Breast epithelium (tissue), 4 donors: ENCODE measurements around the gene ARID1B. TPM values are rescaled to one million over a fixed set of nuclear protein-coding genes. Genes with fewer than 3 reads are reported as not detected.

ENCODE experiments used
- DNase-seq, 2 donors: peaks; one replicate each; pipeline ENCODE4 v3.0.0-alpha.2; 2019; ENCODE audit warnings: low spot score in 2 of 2
- H3K27ac ChIP-seq, 2 donors: fragments of 200-600 bp; sonication (generic) in 1 of 2; one replicate each; pipeline ENCODE4 v1.5.1; 2016 to 2019; ENCODE audit warnings: mild to moderate bottlenecking in 1 of 2
- H3K27me3 ChIP-seq, 2 donors: fragments of 200-600 bp; sonication (generic) in 1 of 2; one replicate each; pipeline versions ENCODE4 v1.5.1 to v1.6.0; 2017 to 2019; ENCODE audit warnings: control low read depth in 1 of 2, mild to moderate bottlenecking in 1 of 2
- H3K36me3 ChIP-seq: fragments of 200-600 bp; one replicate; pipeline ENCODE4 v1.5.1; 2019
- H3K4me1 ChIP-seq, 2 donors: fragments of 200-600 bp; sonication (generic); one replicate each; pipeline ENCODE4 v1.5.1; 2016 to 2019; ENCODE audit warnings: control low read depth in 1 of 2
- H3K4me3 ChIP-seq, 3 donors: fragments of 200-600 bp; sonication (generic); 1 replicate in 2 of 3; 2 replicates in 1 of 3; pipeline ENCODE4 v1.5.1; 2016 to 2019; ENCODE audit warnings: mild to moderate bottlenecking in 3 of 3, moderate library complexity in 2 of 3
- H3K9me3 ChIP-seq, 2 donors: fragments of 200-600 bp; sonication (generic) in 1 of 2; one replicate each; pipeline ENCODE4 v1.5.1; 2016 to 2019; ENCODE audit warnings: control low read depth in 1 of 2
- POLR2A ChIP-seq: fragments of 450-650 bp; IDR thresholded peaks from one replicate; pipeline ENCODE4 v1.6.1; 2016; ENCODE audit warnings: antibody characterized with exemption, mild to moderate bottlenecking, moderate library complexity
- POLR2AphosphoS5 ChIP-seq, 3 donors: sonication (generic); formaldehyde crosslinking; IDR thresholded peaks; one replicate each; pipeline ENCODE4 v1.6.1; 2017; ENCODE audit warnings: antibody characterized with exemption in 3 of 3
- intact Hi-C: fragments of 100-400 bp; cut with DNase I; formaldehyde crosslinking; loops from one replicate; pipeline ENCODE4 v1.15.1; 2023; ENCODE audit warnings: low total_unique reads
- total RNA-seq, 3 donors: library from RNA; depleted of rRNA; stranded (reverse); fragments of >200 nt; gene quantifications; one replicate each; pipeline ENCODE4 v1.1.0, GENCODE V29; 2016
- TF ChIP-seq, protein P1 (sequence below), 3 donors: fragments of 450-650 bp; IDR thresholded peaks; one replicate each; pipeline ENCODE4 v1.5.1; 2016 to 2017; ENCODE audit warnings: antibody characterized with exemption in 3 of 3, mild to moderate bottlenecking in 3 of 3, moderate library complexity in 3 of 3

The ARID1B gene
- total RNA-seq, 3 donors from 2014 or later, result 99.9 to 205 (median 131) TPM

- intact Hi-C loops, result no loop called here
- H3K27ac ChIP-seq, result no peak overlapping the region
- DNase-seq, result no peak
- H3K4me3 ChIP-seq, result no peak overlapping the region
- H3K4me1 ChIP-seq, result no peaks in the 10 kb centered on the region
- TF ChIP-seq POLR2AphosphoS5 (IDR thresholded peaks at IDR 0.05) (no peak), POLR2A (no peak)
- TF ChIP-seq, protein P1, sequence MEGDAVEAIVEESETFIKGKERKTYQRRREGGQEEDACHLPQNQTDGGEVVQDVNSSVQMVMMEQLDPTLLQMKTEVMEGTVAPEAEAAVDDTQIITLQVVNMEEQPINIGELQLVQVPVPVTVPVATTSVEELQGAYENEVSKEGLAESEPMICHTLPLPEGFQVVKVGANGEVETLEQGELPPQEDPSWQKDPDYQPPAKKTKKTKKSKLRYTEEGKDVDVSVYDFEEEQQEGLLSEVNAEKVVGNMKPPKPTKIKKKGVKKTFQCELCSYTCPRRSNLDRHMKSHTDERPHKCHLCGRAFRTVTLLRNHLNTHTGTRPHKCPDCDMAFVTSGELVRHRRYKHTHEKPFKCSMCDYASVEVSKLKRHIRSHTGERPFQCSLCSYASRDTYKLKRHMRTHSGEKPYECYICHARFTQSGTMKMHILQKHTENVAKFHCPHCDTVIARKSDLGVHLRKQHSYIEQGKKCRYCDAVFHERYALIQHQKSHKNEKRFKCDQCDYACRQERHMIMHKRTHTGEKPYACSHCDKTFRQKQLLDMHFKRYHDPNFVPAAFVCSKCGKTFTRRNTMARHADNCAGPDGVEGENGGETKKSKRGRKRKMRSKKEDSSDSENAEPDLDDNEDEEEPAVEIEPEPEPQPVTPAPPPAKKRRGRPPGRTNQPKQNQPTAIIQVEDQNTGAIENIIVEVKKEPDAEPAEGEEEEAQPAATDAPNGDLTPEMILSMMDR (IDR thresholded peaks at IDR 0.05), result no peak
- no peaks in the 10 kb centered on the region for H3K9me3 ChIP-seq
- no peaks in the 10 kb centered on the region for H3K27me3 ChIP-seq
- H3K36me3 ChIP-seq, result peaks cover 17% of the 10 kb centered on the region
Observed at GRCh38 chr6:157203312-157203744, 426.1 kb downstream of the ARID1B start.

DNA sequence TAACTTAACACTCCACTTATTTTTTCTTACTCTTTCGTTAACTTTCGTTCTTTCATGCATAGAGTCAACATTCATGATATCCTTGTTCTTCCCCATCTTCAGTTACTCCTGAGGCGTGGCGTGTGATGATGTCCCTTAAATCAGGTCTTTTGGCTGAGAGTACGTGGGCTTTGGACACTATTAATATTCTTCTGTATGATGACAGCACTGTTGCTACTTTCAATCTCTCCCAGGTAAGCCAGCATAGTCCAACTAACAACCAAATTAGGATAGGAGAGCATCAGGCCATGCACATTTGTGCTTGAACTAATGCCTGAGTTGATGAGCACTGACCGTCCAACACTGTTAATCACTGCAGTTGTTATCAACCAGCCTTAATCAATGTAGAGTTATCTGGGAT, 426.6 kb downstream of the ARID1B start:
- TF ChIP-seq, protein P1 (IDR thresholded peaks at IDR 0.05), result no peak
- TF ChIP-seq POLR2A (no peak), POLR2AphosphoS5 (IDR thresholded peaks at IDR 0.05) (no peak)
- Histone ChIP-seq H3K27me3 (no peaks in the 10 kb centered on the region), H3K9me3 (no peaks in the 10 kb centered on the region), H3K27ac (no peak overlapping the region), H3K36me3 (peaks cover 17% of the 10 kb centered on the region), H3K4me3 (no peak overlapping the region), H3K4me1 (no peaks in the 10 kb centered on the region)
- intact Hi-C loops, result no loop called here
- DNase-seq, result no peak

- DNase-seq, result no peak
- TF ChIP-seq POLR2AphosphoS5 (IDR thresholded peaks at IDR 0.05) (no peak), POLR2A (no peak)
- TF ChIP-seq, protein P1 (IDR thresholded peaks at IDR 0.05), result no peak
- Histone ChIP-seq H3K27me3 (no peaks in the 10 kb centered on the region), H3K36me3 (peaks cover 13% of the 10 kb centered on the region), H3K9me3 (no peaks in the 10 kb centered on the region), H3K4me3 (no peak overlapping the region), H3K27ac (no peak overlapping the region), H3K4me1 (no peaks in the 10 kb centered on the region)
- intact Hi-C loops, result no loop called here
Observed at GRCh38 chr6:157205473-157206358, 428.5 kb downstream of the ARID1B start.

- TF ChIP-seq, protein P1 (IDR thresholded peaks at IDR 0.05), result no peak
- TF ChIP-seq POLR2A (no peak), POLR2AphosphoS5 (IDR thresholded peaks at IDR 0.05) (no peak)
- H3K36me3 ChIP-seq, result peaks cover 7% of the 10 kb centered on the region
Observed at GRCh38 chr6:157206359-157206815, 429.2 kb downstream of the ARID1B start.

DNA sequence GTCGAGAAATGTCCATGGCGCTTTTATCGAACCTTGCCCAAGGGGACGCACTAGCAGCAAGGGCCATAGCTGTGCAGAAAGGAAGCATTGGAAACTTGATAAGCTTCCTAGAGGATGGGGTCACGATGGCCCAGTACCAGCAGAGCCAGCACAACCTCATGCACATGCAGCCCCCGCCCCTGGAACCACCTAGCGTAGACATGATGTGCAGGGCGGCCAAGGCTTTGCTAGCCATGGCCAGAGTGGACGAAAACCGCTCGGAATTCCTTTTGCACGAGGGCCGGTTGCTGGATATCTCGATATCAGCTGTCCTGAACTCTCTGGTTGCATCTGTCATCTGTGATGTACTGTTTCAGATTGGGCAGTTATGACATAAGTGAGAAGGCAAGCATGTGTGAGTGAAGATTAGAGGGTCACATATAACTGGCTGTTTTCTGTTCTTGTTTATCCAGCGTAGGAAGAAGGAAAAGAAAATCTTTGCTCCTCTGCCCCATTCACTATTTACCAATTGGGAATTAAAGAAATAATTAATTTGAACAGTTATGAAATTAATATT, 430.4 kb downstream of the ARID1B start:
- Histone ChIP-seq H3K4me3 (no peak overlapping the region), H3K9me3 (no peaks in the 10 kb centered on the region), H3K27me3 (no peaks in the 10 kb centered on the region), H3K36me3 (peaks cover 7% of the 10 kb centered on the region), H3K27ac (no peak overlapping the region), H3K4me1 (no peaks in the 10 kb centered on the region)
- intact Hi-C loops, result no loop called here
- DNase-seq, result no peak
- TF ChIP-seq, protein P1 (IDR thresholded peaks at IDR 0.05), result no peak
- no peak for TF ChIP-seq POLR2AphosphoS5 (IDR thresholded peaks at IDR 0.05)
- TF ChIP-seq POLR2A, result no peak

More at GRCh38 chr6:157206359-157206815, 429.2 kb downstream of the ARID1B start:
- intact Hi-C loops, result no loop called here
- no peak for DNase-seq
- no peak overlapping the region for H3K4me3 ChIP-seq
- no peaks in the 10 kb centered on the region for H3K4me1 ChIP-seq
- H3K27ac ChIP-seq, result no peak overlapping the region
- H3K27me3 ChIP-seq, result no peaks in the 10 kb centered on the region
- H3K9me3 ChIP-seq, result no peaks in the 10 kb centered on the region
